ENCODE data around the gene POU3F1.

The POU3F1 gene

GRCh38 chr1:38060498-38060897 is 13.9 kb upstream of the POU3F1 start:
- TF ChIP-seq CTCF (IDR thresholded peaks at IDR 0.05; ENCODE audit: low read depth, low read length): no peak
- no peak for DNase-seq
- Histone ChIP-seq H3K4me3 (ENCODE audit: low read depth, low read length) (no peak overlapping the region), H3K9me3 (ENCODE audit: severe bottlenecking) (no peaks in the 10 kb centered on the region), H3K27ac (no peak overlapping the region), H3K27me3 (ENCODE audit: insufficient read depth, low read depth, severe bottlenecking) (no peaks in the 10 kb centered on the region), H3K36me3 (no peaks in the 10 kb centered on the region)

GRCh38 chr1:38059635-38060250 is 13.2 kb upstream of the POU3F1 start:
- H3K9me3 ChIP-seq (ENCODE audit: severe bottlenecking): no peaks in the 10 kb centered on the region
- no peak for DNase-seq
- no peaks in the 10 kb centered on the region for H3K36me3 ChIP-seq
- H3K4me3 ChIP-seq (ENCODE audit: low read depth, low read length): no peak overlapping the region
- H3K27me3 ChIP-seq (ENCODE audit: insufficient read depth, low read depth, severe bottlenecking): no peaks in the 10 kb centered on the region
- no peak for TF ChIP-seq CTCF (IDR thresholded peaks at IDR 0.05; ENCODE audit: low read depth, low read length)
- H3K27ac ChIP-seq: no peak overlapping the region

GRCh38 chr1:38055965-38056364 is 9.4 kb upstream of the POU3F1 start:
- TF ChIP-seq CTCF (IDR thresholded peaks at IDR 0.05; ENCODE audit: low read depth, low read length): no peak
- H3K36me3 ChIP-seq: no peaks in the 10 kb centered on the region
- no peak overlapping the region for H3K4me3 ChIP-seq (ENCODE audit: low read depth, low read length)
- H3K9me3 ChIP-seq (ENCODE audit: severe bottlenecking): no peaks in the 10 kb centered on the region
- H3K27ac ChIP-seq: no peak overlapping the region
- DNase-seq: no peak
- peaks cover 2% of the 10 kb centered on the region for H3K27me3 ChIP-seq (ENCODE audit: insufficient read depth, low read depth, severe bottlenecking)

- peaks cover 3% of the 10 kb centered on the region for H3K27me3 ChIP-seq (ENCODE audit: insufficient read depth, low read depth, severe bottlenecking)
- H3K9me3 ChIP-seq (ENCODE audit: severe bottlenecking): no peaks in the 10 kb centered on the region
- TF ChIP-seq CTCF (IDR thresholded peaks at IDR 0.05; ENCODE audit: low read depth, low read length): no peak
- no peak overlapping the region for H3K4me3 ChIP-seq (ENCODE audit: low read depth, low read length)
- DNase-seq: no peak
- H3K27ac ChIP-seq: no peak overlapping the region
- no peaks in the 10 kb centered on the region for H3K36me3 ChIP-seq
Observed at GRCh38 chr1:38055398-38055797, 8.8 kb upstream of the POU3F1 start.

GRCh38 chr1:38053416-38054091 is 7.0 kb upstream of the POU3F1 start:
- TF ChIP-seq CTCF (IDR thresholded peaks at IDR 0.05; ENCODE audit: low read depth, low read length): no peak
- DNase-seq: no peak
- Histone ChIP-seq H3K27ac (no peak overlapping the region), H3K9me3 (ENCODE audit: severe bottlenecking) (no peaks in the 10 kb centered on the region), H3K4me3 (ENCODE audit: low read depth, low read length) (no peak overlapping the region), H3K27me3 (ENCODE audit: insufficient read depth, low read depth, severe bottlenecking) (peaks cover 3% of the 10 kb centered on the region), H3K36me3 (no peaks in the 10 kb centered on the region)

Data from WERI-Rb-1 (cell line).